AG08395 (cell line): Measurements from ENCODE around the gene GPR55.

Experiments used
- DNase-seq: peaks from one replicate; pipeline ENCODE4 v3.0.0; 2012; ENCODE audit warnings: mixed read lengths, low spot score

GPR55 gene

GRCh38 chr2:230866756-230867523, 58.1 kb downstream of the GPR55 start:
- DNase-seq = peak; percentile 35

GRCh38 chr2:230865766-230866755, 59.0 kb downstream of the GPR55 start:
- peak; percentile 41 for DNase-seq

- DNase-seq = no peak
These were observed 59.7 kb downstream of the GPR55 start for GRCh38 chr2:230865307-230865765.

- DNase-seq = peak; percentile 93
These were observed 60.3 kb downstream of the GPR55 start, which contains the start of gene ITM2C for GRCh38 chr2:230864605-230865306. ITM2C (plus strand) TSS chr2:230864942; CDS start chr2:230865026, 84 bp downstream.

GRCh38 chr2:230864122-230864604, 60.9 kb downstream of the GPR55 start:
- DNase-seq = no peak

GRCh38 chr2:230863442-230864121, 61.5 kb downstream of the GPR55 start:
- DNase-seq = no peak

GRCh38 chr2:230863031-230863430, 62.0 kb downstream of the GPR55 start:
- no peak for DNase-seq

GRCh38 chr2:230862292-230862691, 62.8 kb downstream of the GPR55 start:
- DNase-seq = no peak

- DNase-seq = no peak
These were observed 63.3 kb downstream of the GPR55 start for GRCh38 chr2:230861552-230862255.
